ENCODE data around the gene GHRH. TPM values are rescaled to one million over a fixed set of nuclear protein-coding genes. Genes with fewer than 3 reads are reported as not detected.

Gene GHRH
- total RNA-seq, 1 experiment from 2014 or later: 0.74 TPM

DNA sequence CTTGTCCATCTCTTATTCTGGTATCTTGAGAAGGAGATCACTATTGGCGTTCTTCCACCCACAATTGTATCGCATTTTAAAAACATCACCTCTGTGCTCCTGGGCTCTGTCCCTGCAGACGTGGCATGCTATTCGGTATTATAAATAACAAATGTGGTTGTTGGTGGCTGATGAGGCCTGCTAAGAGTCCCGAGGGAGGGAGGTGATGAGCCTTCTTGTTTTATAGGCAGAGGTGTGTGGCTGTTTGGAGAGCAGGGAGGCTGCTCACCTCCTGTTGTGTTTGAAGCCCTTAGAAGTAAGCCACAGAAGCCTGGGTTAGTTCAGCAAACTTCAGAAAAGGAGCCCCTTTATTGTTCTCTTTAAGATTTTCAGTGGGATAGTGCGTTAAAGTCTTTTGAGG lies 43.5 kb upstream of the GHRH start (continued):
- no peak for TF ChIP-seq SOX15 (CRISPR knock-in tag; IDR thresholded peaks at IDR 0.05)
- no peak for TF ChIP-seq EMX1 (CRISPR knock-in tag; IDR thresholded peaks at IDR 0.05)
- TF ChIP-seq, protein P1, sequence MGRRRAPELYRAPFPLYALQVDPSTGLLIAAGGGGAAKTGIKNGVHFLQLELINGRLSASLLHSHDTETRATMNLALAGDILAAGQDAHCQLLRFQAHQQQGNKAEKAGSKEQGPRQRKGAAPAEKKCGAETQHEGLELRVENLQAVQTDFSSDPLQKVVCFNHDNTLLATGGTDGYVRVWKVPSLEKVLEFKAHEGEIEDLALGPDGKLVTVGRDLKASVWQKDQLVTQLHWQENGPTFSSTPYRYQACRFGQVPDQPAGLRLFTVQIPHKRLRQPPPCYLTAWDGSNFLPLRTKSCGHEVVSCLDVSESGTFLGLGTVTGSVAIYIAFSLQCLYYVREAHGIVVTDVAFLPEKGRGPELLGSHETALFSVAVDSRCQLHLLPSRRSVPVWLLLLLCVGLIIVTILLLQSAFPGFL (CRISPR knock-in tag; IDR thresholded peaks at IDR 0.05; ENCODE audit: borderline replicate concordance): no peak
- TF ChIP-seq, protein P2, sequence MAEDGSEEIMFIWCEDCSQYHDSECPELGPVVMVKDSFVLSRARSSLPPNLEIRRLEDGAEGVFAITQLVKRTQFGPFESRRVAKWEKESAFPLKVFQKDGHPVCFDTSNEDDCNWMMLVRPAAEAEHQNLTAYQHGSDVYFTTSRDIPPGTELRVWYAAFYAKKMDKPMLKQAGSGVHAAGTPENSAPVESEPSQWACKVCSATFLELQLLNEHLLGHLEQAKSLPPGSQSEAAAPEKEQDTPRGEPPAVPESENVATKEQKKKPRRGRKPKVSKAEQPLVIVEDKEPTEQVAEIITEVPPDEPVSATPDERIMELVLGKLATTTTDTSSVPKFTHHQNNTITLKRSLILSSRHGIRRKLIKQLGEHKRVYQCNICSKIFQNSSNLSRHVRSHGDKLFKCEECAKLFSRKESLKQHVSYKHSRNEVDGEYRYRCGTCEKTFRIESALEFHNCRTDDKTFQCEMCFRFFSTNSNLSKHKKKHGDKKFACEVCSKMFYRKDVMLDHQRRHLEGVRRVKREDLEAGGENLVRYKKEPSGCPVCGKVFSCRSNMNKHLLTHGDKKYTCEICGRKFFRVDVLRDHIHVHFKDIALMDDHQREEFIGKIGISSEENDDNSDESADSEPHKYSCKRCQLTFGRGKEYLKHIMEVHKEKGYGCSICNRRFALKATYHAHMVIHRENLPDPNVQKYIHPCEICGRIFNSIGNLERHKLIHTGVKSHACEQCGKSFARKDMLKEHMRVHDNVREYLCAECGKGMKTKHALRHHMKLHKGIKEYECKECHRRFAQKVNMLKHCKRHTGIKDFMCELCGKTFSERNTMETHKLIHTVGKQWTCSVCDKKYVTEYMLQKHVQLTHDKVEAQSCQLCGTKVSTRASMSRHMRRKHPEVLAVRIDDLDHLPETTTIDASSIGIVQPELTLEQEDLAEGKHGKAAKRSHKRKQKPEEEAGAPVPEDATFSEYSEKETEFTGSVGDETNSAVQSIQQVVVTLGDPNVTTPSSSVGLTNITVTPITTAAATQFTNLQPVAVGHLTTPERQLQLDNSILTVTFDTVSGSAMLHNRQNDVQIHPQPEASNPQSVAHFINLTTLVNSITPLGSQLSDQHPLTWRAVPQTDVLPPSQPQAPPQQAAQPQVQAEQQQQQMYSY (CRISPR knock-in tag; IDR thresholded peaks at IDR 0.05): no peak
- TF ChIP-seq JAZF1 (CRISPR knock-in tag; IDR thresholded peaks at IDR 0.05): no peak
- TF ChIP-seq, protein P3, sequence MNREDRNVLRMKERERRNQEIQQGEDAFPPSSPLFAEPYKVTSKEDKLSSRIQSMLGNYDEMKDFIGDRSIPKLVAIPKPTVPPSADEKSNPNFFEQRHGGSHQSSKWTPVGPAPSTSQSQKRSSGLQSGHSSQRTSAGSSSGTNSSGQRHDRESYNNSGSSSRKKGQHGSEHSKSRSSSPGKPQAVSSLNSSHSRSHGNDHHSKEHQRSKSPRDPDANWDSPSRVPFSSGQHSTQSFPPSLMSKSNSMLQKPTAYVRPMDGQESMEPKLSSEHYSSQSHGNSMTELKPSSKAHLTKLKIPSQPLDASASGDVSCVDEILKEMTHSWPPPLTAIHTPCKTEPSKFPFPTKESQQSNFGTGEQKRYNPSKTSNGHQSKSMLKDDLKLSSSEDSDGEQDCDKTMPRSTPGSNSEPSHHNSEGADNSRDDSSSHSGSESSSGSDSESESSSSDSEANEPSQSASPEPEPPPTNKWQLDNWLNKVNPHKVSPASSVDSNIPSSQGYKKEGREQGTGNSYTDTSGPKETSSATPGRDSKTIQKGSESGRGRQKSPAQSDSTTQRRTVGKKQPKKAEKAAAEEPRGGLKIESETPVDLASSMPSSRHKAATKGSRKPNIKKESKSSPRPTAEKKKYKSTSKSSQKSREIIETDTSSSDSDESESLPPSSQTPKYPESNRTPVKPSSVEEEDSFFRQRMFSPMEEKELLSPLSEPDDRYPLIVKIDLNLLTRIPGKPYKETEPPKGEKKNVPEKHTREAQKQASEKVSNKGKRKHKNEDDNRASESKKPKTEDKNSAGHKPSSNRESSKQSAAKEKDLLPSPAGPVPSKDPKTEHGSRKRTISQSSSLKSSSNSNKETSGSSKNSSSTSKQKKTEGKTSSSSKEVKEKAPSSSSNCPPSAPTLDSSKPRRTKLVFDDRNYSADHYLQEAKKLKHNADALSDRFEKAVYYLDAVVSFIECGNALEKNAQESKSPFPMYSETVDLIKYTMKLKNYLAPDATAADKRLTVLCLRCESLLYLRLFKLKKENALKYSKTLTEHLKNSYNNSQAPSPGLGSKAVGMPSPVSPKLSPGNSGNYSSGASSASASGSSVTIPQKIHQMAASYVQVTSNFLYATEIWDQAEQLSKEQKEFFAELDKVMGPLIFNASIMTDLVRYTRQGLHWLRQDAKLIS (CRISPR knock-in tag; IDR thresholded peaks at IDR 0.05; ENCODE audit: borderline replicate concordance): no peak
- TF ChIP-seq, protein P4, sequence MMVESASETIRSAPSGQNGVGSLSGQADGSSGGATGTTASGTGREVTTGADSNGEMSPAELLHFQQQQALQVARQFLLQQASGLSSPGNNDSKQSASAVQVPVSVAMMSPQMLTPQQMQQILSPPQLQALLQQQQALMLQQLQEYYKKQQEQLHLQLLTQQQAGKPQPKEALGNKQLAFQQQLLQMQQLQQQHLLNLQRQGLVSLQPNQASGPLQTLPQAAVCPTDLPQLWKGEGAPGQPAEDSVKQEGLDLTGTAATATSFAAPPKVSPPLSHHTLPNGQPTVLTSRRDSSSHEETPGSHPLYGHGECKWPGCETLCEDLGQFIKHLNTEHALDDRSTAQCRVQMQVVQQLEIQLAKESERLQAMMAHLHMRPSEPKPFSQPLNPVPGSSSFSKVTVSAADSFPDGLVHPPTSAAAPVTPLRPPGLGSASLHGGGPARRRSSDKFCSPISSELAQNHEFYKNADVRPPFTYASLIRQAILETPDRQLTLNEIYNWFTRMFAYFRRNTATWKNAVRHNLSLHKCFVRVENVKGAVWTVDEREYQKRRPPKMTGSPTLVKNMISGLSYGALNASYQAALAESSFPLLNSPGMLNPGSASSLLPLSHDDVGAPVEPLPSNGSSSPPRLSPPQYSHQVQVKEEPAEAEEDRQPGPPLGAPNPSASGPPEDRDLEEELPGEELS (CRISPR knock-in tag; IDR thresholded peaks at IDR 0.05): no peak
- no peak for TF ChIP-seq FOXJ3 (CRISPR knock-in tag; IDR thresholded peaks at IDR 0.05; ENCODE audit: borderline replicate concordance)
- TF ChIP-seq ELF4 (CRISPR knock-in tag; IDR thresholded peaks at IDR 0.05; ENCODE audit: low read depth): no peak
- no peak for TF ChIP-seq ZNF232 (CRISPR knock-in tag; IDR thresholded peaks at IDR 0.05)

DNA sequence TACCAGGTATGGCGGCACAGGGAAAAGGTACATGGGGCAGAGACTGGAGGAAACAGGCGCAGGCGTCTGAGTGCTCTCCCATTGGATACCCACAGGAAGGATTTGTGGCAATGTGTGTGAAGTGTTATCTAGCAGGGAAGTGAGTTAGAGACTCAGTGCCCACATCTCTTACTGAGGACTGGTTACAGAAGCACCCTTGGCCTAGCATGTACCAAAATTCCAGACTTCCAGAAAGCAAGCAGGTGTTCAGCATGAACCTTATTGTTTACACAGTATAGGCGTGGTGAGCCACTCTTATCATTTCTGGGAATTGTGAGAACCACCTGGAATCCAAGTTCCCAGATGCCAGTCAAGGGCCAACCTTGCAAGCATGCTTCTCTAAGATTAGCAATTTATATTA lies 42.0 kb upstream of the GHRH start:
- no peaks in the 10 kb centered on the region for H3K9me3 Mint-ChIP-seq
- CTCF ChIA-PET: no interaction called here
- ATAC-seq (no peak), DNase-seq (ENCODE audit: low spot score) (no peak)
- no peaks in the 10 kb centered on the region for H3K27me3 Mint-ChIP-seq (ENCODE audit: low read depth)
- no peak overlapping the region for H3K4me3 Mint-ChIP-seq
- H3K4me1 Mint-ChIP-seq: peaks cover 7% of the 10 kb centered on the region; the same call in 1 of the 2 replicates
- H3K36me3 Mint-ChIP-seq: peaks cover 30% of the 10 kb centered on the region
- H3K27ac Mint-ChIP-seq: no peak overlapping the region
- POLR2A ChIA-PET: no interaction called here
- TF ChIP-seq MYBL2 (CRISPR knock-in tag; IDR thresholded peaks at IDR 0.05): no peak
- no peak for TF ChIP-seq JUN (CRISPR knock-in tag; IDR thresholded peaks at IDR 0.05)
- TF ChIP-seq RORB (CRISPR knock-in tag; IDR thresholded peaks at IDR 0.05): no peak
- no peak for TF ChIP-seq FOXK1 (CRISPR knock-in tag; IDR thresholded peaks at IDR 0.05)
- TF ChIP-seq ZNF423 (CRISPR knock-in tag; IDR thresholded peaks at IDR 0.05): no peak
- TF ChIP-seq, protein P5, sequence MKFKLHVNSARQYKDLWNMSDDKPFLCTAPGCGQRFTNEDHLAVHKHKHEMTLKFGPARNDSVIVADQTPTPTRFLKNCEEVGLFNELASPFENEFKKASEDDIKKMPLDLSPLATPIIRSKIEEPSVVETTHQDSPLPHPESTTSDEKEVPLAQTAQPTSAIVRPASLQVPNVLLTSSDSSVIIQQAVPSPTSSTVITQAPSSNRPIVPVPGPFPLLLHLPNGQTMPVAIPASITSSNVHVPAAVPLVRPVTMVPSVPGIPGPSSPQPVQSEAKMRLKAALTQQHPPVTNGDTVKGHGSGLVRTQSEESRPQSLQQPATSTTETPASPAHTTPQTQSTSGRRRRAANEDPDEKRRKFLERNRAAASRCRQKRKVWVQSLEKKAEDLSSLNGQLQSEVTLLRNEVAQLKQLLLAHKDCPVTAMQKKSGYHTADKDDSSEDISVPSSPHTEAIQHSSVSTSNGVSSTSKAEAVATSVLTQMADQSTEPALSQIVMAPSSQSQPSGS (CRISPR knock-in tag; IDR thresholded peaks at IDR 0.05; ENCODE audit: borderline replicate concordance, low read depth): no peak
- TF ChIP-seq ZBTB21 (CRISPR knock-in tag; IDR thresholded peaks at IDR 0.05; ENCODE audit: borderline replicate concordance): no peak
- TF ChIP-seq ELF4 (CRISPR knock-in tag; IDR thresholded peaks at IDR 0.05; ENCODE audit: low read depth): no peak
- TF ChIP-seq, protein P6, sequence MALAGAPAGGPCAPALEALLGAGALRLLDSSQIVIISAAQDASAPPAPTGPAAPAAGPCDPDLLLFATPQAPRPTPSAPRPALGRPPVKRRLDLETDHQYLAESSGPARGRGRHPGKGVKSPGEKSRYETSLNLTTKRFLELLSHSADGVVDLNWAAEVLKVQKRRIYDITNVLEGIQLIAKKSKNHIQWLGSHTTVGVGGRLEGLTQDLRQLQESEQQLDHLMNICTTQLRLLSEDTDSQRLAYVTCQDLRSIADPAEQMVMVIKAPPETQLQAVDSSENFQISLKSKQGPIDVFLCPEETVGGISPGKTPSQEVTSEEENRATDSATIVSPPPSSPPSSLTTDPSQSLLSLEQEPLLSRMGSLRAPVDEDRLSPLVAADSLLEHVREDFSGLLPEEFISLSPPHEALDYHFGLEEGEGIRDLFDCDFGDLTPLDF (CRISPR knock-in tag; IDR thresholded peaks at IDR 0.05): no peak
- TF ChIP-seq, protein P7, sequence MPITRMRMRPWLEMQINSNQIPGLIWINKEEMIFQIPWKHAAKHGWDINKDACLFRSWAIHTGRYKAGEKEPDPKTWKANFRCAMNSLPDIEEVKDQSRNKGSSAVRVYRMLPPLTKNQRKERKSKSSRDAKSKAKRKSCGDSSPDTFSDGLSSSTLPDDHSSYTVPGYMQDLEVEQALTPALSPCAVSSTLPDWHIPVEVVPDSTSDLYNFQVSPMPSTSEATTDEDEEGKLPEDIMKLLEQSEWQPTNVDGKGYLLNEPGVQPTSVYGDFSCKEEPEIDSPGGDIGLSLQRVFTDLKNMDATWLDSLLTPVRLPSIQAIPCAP (CRISPR knock-in tag; IDR thresholded peaks at IDR 0.05): no peak
- TF ChIP-seq, protein P8, sequence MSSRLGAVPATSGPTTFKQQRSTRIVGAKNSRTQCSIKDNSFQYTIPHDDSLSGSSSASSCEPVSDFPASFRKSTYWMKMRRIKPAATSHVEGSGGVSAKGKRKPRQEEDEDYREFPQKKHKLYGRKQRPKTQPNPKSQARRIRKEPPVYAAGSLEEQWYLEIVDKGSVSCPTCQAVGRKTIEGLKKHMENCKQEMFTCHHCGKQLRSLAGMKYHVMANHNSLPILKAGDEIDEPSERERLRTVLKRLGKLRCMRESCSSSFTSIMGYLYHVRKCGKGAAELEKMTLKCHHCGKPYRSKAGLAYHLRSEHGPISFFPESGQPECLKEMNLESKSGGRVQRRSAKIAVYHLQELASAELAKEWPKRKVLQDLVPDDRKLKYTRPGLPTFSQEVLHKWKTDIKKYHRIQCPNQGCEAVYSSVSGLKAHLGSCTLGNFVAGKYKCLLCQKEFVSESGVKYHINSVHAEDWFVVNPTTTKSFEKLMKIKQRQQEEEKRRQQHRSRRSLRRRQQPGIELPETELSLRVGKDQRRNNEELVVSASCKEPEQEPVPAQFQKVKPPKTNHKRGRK (CRISPR knock-in tag; IDR thresholded peaks at IDR 0.05; ENCODE audit: borderline replicate concordance): no peak
